Pancreas (tissue), 10 donors: ENCODE results near the gene HLA-DMA. TPM values are rescaled to one million over a fixed set of nuclear protein-coding genes. Genes with fewer than 3 reads are reported as not detected.
A peak's percentile ranks its signal among the peaks of the same experiment; 100 is the strongest.
"Not testable (repeated sequence)": the region's sequence is repeated elsewhere in the genome, so short reads cannot be mapped to it uniquely, and the experiment has no call there.

Experiments
- ATAC-seq, 4 donors: fragments of 200-7000 bp; cut with Tn5 transposase; one replicate each; pipeline versions ENCODE4 v1.8.0 to v1.9.1; 2020; ENCODE audit warnings: mild to moderate bottlenecking in 4 of 4, moderate library complexity in 4 of 4
- DNase-seq, 6 donors: peaks; one replicate each; pipeline ENCODE4 v3.0.0-alpha.2; 2020
- FAIRE-seq: peaks from 2 replicates; lab custom pipeline; 2012; peaks lifted over from hg19 to GRCh38; lab: Jason Lieb, UNC
- H3K27ac ChIP-seq, 4 donors: fragments of 200-600 bp; sonication (generic); 1 replicate in 3 of 4; 2 replicates in 1 of 4; pipeline versions ENCODE4 v1.5.0 to v1.8.0; 2020
- H3K27me3 ChIP-seq, 4 donors: fragments of 200-600 bp; one replicate each; pipeline ENCODE4 v1.8.0; 2021
- H3K36me3 ChIP-seq, 3 donors: fragments of 200-600 bp; sonication (generic) in 1 of 3; one replicate each; pipeline versions ENCODE4 v1.5.0 to v1.8.0; 2020 to 2021
- H3K4me1 ChIP-seq, 3 donors: fragments of 200-600 bp; one replicate each; pipeline ENCODE4 v1.8.0; 2021
- H3K4me3 ChIP-seq, 4 donors: fragments of 200-600 bp; sonication (generic) in 2 of 4; one replicate each; pipeline versions ENCODE4 v1.5.0 to v1.8.0; 2020 to 2021
- H3K9me3 ChIP-seq, 4 donors: fragments of 200-600 bp; one replicate each; pipeline ENCODE4 v1.8.0; 2021
- WGBS, 2 donors: extraction: QIAGEN DNeasy Blood & Tissue Kit; methylation state at CpG; one replicate each; pipeline ENCODE4 v1.1.7; 2013; 5-methylcytosine and 5-hydroxymethylcytosine counted together
- intact Hi-C, 3 donors: fragments of 100-400 bp; cut with DNase I; formaldehyde crosslinking; loops; one replicate each; pipeline versions ENCODE4 v1.11.1 to v1.14.2; 2022
- polyA plus RNA-seq, 2 donors: library from polyadenylated mRNA; stranded (reverse); fragments of 200-250 nt; gene quantifications; one replicate each; pipeline ENCODE4 v1.2.3, GENCODE V29; 2013
- total RNA-seq, 6 donors: library from RNA; stranded (reverse); fragmentation: NEBNext Ultra II Directional in 4 of 6; extraction: Animal tissue kit (Norgen Biotek cat#: 25700) in 4 of 6; gene quantifications; one replicate each; pipeline versions ENCODE4 v1.2.1 to v1.2.4, GENCODE V29; 2021 to 2023
- TF ChIP-seq, protein P1 (sequence below), 4 donors: fragments of 200-600 bp; sonication (generic) in 3 of 4; IDR thresholded peaks; one replicate each; pipeline versions ENCODE4 v1.5.0 to v1.8.0; 2021; ENCODE audit warnings: antibody characterized with exemption in 4 of 4
- donor health status: healthy with polysubstance abuse.
- donor health status: DM: no; HTN: no; CAD: no; lungs with moderate emphysema.
- donor health status: DM: no; HTN: no; CAD: no.
- donor health status: control.
- donor health status: control.
- donor health status: Bipolar disorder and iron deficiency.
- donor health status: DM: yes; HTN: yes; CAD: no.
- donor health status: DM: no; HTN: no; CAD: no.
- donor health status: DM: no; HTN: no; CAD: no.
- donor health status: DM: yes; HTN: yes; CAD: no.

Gene HLA-DMA
- total and polyA plus RNA-seq, 8 donors: 6.8 to 72.9 (median 23.0) TPM

DNA sequence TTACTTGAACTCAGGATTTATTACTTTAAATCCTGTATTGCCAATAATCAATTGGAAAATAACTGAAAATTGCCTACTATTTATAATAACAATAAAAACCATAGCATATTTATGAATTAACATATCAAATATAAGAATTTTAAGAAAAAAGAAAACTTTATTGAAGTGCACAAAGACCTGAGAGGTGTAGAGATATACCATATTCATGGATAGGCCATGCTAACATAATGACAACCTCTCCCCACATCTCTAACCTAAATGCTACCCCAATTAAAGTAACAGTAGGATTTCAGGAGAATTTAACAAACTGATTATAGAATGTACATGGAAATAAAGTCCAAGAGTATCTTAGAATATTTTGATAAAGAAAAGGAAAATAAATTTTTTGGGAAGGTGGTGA is 6.9 kb downstream of the HLA-DMA start:
- no peak for DNase-seq
- Histone ChIP-seq H3K4me1 (no peaks in the 10 kb centered on the region), H3K27ac (no peak overlapping the region), H3K36me3 (no peaks in the 10 kb centered on the region), H3K9me3 (no peaks in the 10 kb centered on the region), H3K4me3 (no peak overlapping the region), H3K27me3 (no peaks in the 10 kb centered on the region)
- no peak for ATAC-seq
- TF ChIP-seq, protein P1, sequence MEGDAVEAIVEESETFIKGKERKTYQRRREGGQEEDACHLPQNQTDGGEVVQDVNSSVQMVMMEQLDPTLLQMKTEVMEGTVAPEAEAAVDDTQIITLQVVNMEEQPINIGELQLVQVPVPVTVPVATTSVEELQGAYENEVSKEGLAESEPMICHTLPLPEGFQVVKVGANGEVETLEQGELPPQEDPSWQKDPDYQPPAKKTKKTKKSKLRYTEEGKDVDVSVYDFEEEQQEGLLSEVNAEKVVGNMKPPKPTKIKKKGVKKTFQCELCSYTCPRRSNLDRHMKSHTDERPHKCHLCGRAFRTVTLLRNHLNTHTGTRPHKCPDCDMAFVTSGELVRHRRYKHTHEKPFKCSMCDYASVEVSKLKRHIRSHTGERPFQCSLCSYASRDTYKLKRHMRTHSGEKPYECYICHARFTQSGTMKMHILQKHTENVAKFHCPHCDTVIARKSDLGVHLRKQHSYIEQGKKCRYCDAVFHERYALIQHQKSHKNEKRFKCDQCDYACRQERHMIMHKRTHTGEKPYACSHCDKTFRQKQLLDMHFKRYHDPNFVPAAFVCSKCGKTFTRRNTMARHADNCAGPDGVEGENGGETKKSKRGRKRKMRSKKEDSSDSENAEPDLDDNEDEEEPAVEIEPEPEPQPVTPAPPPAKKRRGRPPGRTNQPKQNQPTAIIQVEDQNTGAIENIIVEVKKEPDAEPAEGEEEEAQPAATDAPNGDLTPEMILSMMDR (IDR thresholded peaks at IDR 0.05): no peak
- FAIRE-seq: no peak
- intact Hi-C loops: loop anchor here in 2 of 3 donors (5.0 kb wide), 1 partner anchor 59 kb away; no protein-coding TSS in a partner anchor

DNA sequence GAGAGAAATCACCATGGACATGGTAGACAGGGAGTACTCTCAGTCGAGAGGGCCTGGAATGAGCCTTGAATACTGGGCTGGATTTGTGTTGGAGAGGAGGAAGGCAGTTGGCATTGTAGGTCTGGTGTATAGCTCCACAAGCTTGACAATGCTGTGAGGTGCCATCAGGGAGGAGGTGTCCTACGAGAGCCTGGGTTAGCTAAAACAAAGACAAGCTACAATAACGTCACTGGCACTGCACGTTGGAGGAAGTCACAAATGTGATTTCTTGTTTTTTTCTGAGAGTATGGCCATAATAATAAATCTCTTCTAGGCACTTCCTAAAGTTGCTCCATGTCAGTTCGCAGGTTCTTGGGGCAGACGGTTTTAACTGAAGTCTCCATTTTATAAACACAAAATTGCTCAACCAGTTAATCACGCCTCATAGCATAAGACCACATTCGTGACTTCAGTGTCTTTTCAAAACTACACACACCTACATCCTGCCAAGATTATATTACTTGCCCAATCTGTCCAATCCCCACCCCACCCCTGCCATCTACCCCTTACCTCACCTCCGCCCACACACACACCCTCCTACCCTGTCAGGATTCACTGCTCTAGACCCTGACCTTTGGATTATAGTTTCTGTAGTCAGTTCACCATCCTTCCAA is 7.7 kb downstream of the HLA-DMA start:
- Histone ChIP-seq H3K27ac (peak overlapping the region in 2 of 4 donors; percentile 34 to 35), H3K27me3 (no peaks in the 10 kb centered on the region), H3K9me3 (no peaks in the 10 kb centered on the region), H3K4me1 (peaks cover 0 to 4% (median 0%) of the 10 kb centered on the region in 3 donors), H3K4me3 (no peak overlapping the region), H3K36me3 (no peaks in the 10 kb centered on the region)
- no peak for DNase-seq
- WGBS, 2 donors: 81 to 83% methylated on average over 9 of the region's 9 CpGs
- intact Hi-C loops: loop anchor here in 2 of 3 donors (5.0 kb wide), 1 partner anchor 58 kb away; no protein-coding TSS in a partner anchor
- no peak for FAIRE-seq
- ATAC-seq: peak in 1 of 4 donors; percentile 7
- TF ChIP-seq, protein P1 (IDR thresholded peaks at IDR 0.05): no peak

DNA sequence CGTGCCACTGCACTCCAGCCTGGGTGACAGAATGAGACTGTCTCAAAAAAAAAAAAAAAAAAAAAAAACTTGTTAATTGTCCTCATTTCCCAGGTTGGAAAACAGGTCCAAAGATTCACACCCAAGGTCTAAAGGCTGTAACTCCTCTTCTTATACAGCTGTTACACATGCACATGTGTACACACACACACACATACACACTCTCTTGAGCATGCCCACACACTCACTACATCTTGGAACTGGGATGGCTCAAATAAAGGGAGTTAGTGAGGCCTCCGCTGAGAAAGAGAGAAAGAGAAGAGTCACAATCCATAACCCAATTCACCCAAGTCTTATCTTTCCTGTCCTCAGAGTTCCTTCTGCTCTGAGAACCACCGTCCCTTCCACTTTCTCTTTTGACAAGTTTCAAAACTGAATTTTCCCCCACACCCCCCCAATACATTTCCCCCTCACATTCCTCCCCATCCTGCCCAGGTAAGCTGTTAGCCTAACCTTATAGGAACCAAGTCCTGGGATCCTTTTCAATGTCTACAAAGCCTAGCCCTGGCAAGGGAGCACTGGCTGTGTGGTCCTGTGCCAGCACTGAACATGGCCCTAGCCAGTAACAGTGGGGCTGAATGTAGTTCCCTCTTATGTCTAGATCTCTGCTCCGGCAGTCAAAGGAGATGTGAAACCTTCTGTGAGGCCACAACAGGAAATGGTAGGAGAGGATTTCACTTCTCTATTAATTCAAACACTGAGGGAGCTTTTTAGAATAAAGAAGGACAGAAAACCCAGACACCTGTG is 8.8 kb downstream of the HLA-DMA start:
- intact Hi-C loops: no loop called here
- FAIRE-seq (no peak), ATAC-seq (peak in 2 of 4 donors; percentile 46 to 57), DNase-seq (no peak)
- Histone ChIP-seq H3K36me3 (no peaks in the 10 kb centered on the region), H3K27me3 (no peaks in the 10 kb centered on the region), H3K9me3 (no peaks in the 10 kb centered on the region), H3K27ac (peak overlapping the region in 2 of 4 donors; percentile 34 to 35), H3K4me3 (no peak overlapping the region), H3K4me1 (peaks cover 0 to 4% (median 0%) of the 10 kb centered on the region in 3 donors)
- TF ChIP-seq, protein P1 (IDR thresholded peaks at IDR 0.05): no peak
- 79 to 85% methylated on average over 4 of the region's 4 CpGs for WGBS, 2 donors

DNA sequence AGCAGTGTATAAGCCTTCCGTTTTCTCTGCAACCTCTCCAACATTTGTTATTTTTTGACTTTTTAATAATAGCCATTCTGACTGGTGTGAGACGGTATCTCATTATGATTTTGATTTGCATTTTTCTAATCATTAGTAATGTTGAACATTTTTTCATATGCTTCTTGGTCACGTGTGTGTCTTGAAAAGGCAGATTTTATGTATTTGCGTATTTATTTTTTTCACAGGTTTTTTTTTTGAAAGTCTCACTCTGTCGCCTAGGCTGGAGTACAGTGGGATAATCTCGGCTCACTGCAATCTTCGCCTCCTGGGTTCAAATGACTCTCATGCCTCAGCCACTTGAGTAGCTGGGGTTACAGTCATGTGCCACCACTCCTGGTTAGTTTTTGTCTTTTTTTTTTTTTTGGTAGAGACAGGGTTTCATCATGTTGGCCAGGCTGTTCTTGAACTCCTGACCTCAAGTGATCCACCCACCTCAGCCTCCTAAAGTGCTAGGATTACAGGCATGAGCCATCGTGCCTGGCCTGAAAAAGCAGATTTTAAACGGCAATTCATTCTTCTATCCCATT is 10.3 kb downstream of the HLA-DMA start:
- DNase-seq, FAIRE-seq, H3K27ac ChIP-seq, H3K4me1 ChIP-seq, intact Hi-C loops, H3K4me3 ChIP-seq, H3K27me3 ChIP-seq, ATAC-seq, H3K9me3 ChIP-seq, H3K36me3 ChIP-seq: not testable (repeated sequence)
- WGBS, 2 donors: 78 to 87% methylated on average over 9 of the region's 9 CpGs

DNA sequence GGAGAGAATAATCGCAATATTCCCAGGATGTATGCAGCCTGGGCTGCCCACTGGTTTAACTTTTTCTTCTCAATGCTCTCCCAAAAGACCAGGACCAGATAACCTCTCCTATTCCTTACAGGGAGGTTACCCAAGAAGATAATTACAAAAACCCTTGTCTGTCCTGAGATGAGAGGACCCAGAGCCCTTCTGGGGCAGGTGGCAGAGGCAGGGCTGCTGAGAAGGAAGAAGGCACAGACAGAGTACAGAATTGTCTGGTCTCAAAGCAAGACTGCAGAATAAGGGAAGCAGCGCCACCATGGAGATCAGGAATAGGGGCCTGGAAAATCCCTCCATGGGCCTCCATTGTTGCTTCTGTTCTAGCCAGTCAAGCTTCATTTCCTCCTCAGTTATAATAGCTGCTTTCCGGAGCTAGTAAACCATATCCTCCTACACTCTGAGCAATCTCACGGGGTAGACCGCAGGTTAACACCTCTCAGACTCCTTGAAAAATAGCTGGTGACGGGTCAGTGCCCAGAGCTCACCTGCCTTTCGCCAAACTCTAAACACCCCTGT is 11.6 kb downstream of the HLA-DMA start:
- no peak for FAIRE-seq
- WGBS, 2 donors: 66 to 74% methylated on average over 7 of the region's 7 CpGs
- no peak for DNase-seq

More for the DNA sequence above, 11.6 kb downstream of the HLA-DMA start:
- intact Hi-C loops: no loop called here
- ATAC-seq: peak in 3 of 4 donors; percentile 4 to 7 (median 6)
- H3K4me1 ChIP-seq: peaks cover 0 to 4% (median 0%) of the 10 kb centered on the region in 3 donors
- H3K36me3 ChIP-seq: no peaks in the 10 kb centered on the region
- no peaks in the 10 kb centered on the region for H3K27me3 ChIP-seq
- TF ChIP-seq, protein P1 (IDR thresholded peaks at IDR 0.05): no peak
- H3K4me3 ChIP-seq: peak overlapping the region in 1 of 4 donors; percentile 48
- no peaks in the 10 kb centered on the region for H3K9me3 ChIP-seq
- peak overlapping the region in 3 of 4 donors; percentile 17 to 79 (median 74) for H3K27ac ChIP-seq
